ENCODE measurements around the gene KLK6.

KLK6 gene

GRCh38 chr19:50909240-50910070, 59.9 kb downstream of the KLK6 start:
- peak; percentile 67 for DNase-seq

All from hematopoietic multipotent progenitor cell treated with erythropoietin and hydrocortisone succinate and interleukin-3 and kit ligand, for 4 days (in vitro differentiated cells).